ENCODE data around the gene TMC4. TPM values are rescaled to one million over a fixed set of nuclear protein-coding genes. Genes with fewer than 3 reads are reported as not detected.

TMC4 gene
- total RNA-seq, 4 donors from 2014 or later, result 91.5 to 386 (median 180) TPM

- peaks cover 0 to 13% (median 6%) of the 10 kb centered on the region in 4 donors for H3K36me3 ChIP-seq
Measured at GRCh38 chr19:54133312-54133956, 39.5 kb downstream of the TMC4 start.

DNA sequence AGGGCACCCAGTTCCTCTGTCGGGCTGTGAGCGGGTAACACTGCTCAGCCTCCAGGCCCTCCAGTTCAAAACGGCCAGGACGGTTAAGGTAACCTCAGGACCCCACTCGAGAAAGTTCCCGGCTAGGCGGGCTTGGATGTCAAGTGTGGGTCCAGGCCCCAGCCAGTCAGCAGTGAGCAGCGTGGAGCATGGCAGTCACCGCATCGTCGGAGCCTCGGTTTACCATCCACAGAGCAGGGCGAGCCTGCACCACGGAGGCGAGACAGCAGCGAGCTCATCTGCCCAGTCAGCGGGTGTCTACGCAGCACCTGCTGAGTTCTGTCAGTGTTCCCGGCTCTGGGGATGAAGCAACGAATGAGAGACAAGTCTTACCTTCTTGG, 43.4 kb downstream of the TMC4 start:
- Histone ChIP-seq H3K27me3 (no peaks in the 10 kb centered on the region), H3K4me1 (no peaks in the 10 kb centered on the region), H3K36me3 (peaks cover 0 to 47% (median 10%) of the 10 kb centered on the region in 4 donors), H3K9me3 (no peaks in the 10 kb centered on the region), H3K27ac (no peak overlapping the region), H3K4me3 (no peak overlapping the region)
- WGBS, 2 donors (ENCODE audit: low coverage in 1 of 2), result 95% methylated on average over 20 of the region's 20 CpGs; no CpG with 5 or more reads in 1 of the 2 donors
- in situ Hi-C loops (cut with MboI; ENCODE audit: low pct_ligation_motif_present in 1 of 4, low pct_unique_long_range_greater_than_20kb in 1 of 4, low sequenced_read_pairs in 3 of 4) (no loop called here), intact Hi-C loops (cut with DNase I; ENCODE audit: low total_unique reads) (no loop called here)
- TF ChIP-seq POLR2A (IDR thresholded peaks at IDR 0.05) (no peak), EP300 (IDR thresholded peaks at IDR 0.05; ENCODE audit: low read depth) (no peak), CTCF (IDR thresholded peaks at IDR 0.05) (no peak), POLR2AphosphoS5 (IDR thresholded peaks at IDR 0.05) (no peak)
- no peak for DNase-seq

More at GRCh38 chr19:54133312-54133956, 39.5 kb downstream of the TMC4 start:
- H3K9me3 ChIP-seq, result no peaks in the 10 kb centered on the region
- intact Hi-C loops (cut with DNase I; ENCODE audit: low total_unique reads), result no loop called here
- H3K4me3 ChIP-seq, result no peak overlapping the region
- no peak for TF ChIP-seq POLR2AphosphoS5 (IDR thresholded peaks at IDR 0.05)
- TF ChIP-seq EP300 (IDR thresholded peaks at IDR 0.05; ENCODE audit: low read depth), result no peak
- no peak for TF ChIP-seq CTCF (IDR thresholded peaks at IDR 0.05)
- TF ChIP-seq POLR2A (IDR thresholded peaks at IDR 0.05), result no peak
- WGBS, 2 donors (ENCODE audit: low coverage in 1 of 2), result 59 to 77% methylated on average over 3 to 8 of the region's 10 CpGs
- in situ Hi-C loops (cut with MboI; ENCODE audit: low pct_ligation_motif_present in 1 of 4, low pct_unique_long_range_greater_than_20kb in 1 of 4, low sequenced_read_pairs in 3 of 4), result no loop called here
- H3K27ac ChIP-seq, result no peak overlapping the region
- DNase-seq, result no peak
- H3K4me1 ChIP-seq, result peaks cover 6 to 16% (median 12%) of the 10 kb centered on the region in 4 donors
- H3K27me3 ChIP-seq, result no peaks in the 10 kb centered on the region

GRCh38 chr19:54128796-54129616, 44.0 kb downstream of the TMC4 start:
- Histone ChIP-seq H3K27me3 (no peaks in the 10 kb centered on the region), H3K27ac (no peak overlapping the region), H3K36me3 (peaks cover 0 to 53% (median 11%) of the 10 kb centered on the region in 4 donors), H3K4me1 (no peaks in the 10 kb centered on the region), H3K9me3 (no peaks in the 10 kb centered on the region), H3K4me3 (no peak overlapping the region)
- 96% methylated on average over 41 of the region's 41 CpGs; no CpG with 5 or more reads in 1 of the 2 donors for WGBS, 2 donors (ENCODE audit: low coverage in 1 of 2)
- in situ Hi-C loops (cut with MboI; ENCODE audit: low pct_ligation_motif_present in 1 of 4, low pct_unique_long_range_greater_than_20kb in 1 of 4, low sequenced_read_pairs in 3 of 4) (no loop called here), intact Hi-C loops (cut with DNase I; ENCODE audit: low total_unique reads) (no loop called here)
- TF ChIP-seq POLR2AphosphoS5 (IDR thresholded peaks at IDR 0.05), result no peak
- no peak for TF ChIP-seq CTCF (IDR thresholded peaks at IDR 0.05)
- no peak for TF ChIP-seq POLR2A (IDR thresholded peaks at IDR 0.05)
- no peak for TF ChIP-seq EP300 (IDR thresholded peaks at IDR 0.05; ENCODE audit: low read depth)
- DNase-seq, result no peak

GRCh38 chr19:54128441-54128725, 44.6 kb downstream of the TMC4 start:
- Histone ChIP-seq H3K4me1 (no peaks in the 10 kb centered on the region), H3K36me3 (peaks cover 0 to 59% (median 13%) of the 10 kb centered on the region in 4 donors), H3K27ac (no peak overlapping the region), H3K4me3 (no peak overlapping the region), H3K9me3 (no peaks in the 10 kb centered on the region), H3K27me3 (no peaks in the 10 kb centered on the region)
- WGBS, 2 donors (ENCODE audit: low coverage in 1 of 2), result 88% methylated on average over 20 of the region's 20 CpGs; no CpG with 5 or more reads in 1 of the 2 donors
- intact Hi-C loops (cut with DNase I; ENCODE audit: low total_unique reads) (no loop called here), in situ Hi-C loops (cut with MboI; ENCODE audit: low pct_ligation_motif_present in 1 of 4, low pct_unique_long_range_greater_than_20kb in 1 of 4, low sequenced_read_pairs in 3 of 4) (no loop called here)
- no peak for DNase-seq
- TF ChIP-seq EP300 (IDR thresholded peaks at IDR 0.05; ENCODE audit: low read depth) (no peak), CTCF (IDR thresholded peaks at IDR 0.05) (no peak), POLR2A (IDR thresholded peaks at IDR 0.05) (no peak), POLR2AphosphoS5 (IDR thresholded peaks at IDR 0.05) (no peak)
